IgD-negative memory B cell (primary cell): Measurements from ENCODE around the gene ROR2. TPM values are rescaled to one million over a fixed set of nuclear protein-coding genes. Genes with fewer than 3 reads are reported as not detected.

Experiments
- H3K27ac Mint-ChIP-seq, 3 donors: one replicate each; pipeline ENCODE4 v1.8.0; 2020 to 2022; ENCODE audit warnings: mild to moderate bottlenecking in 3 of 3, mixed read lengths in 3 of 3, moderate library complexity in 1 of 3
- H3K27me3 Mint-ChIP-seq: one replicate; pipeline ENCODE4 v1.8.0; 2021; ENCODE audit warnings: mixed read lengths
- H3K36me3 Mint-ChIP-seq: one replicate; pipeline ENCODE4 v1.8.0; 2020; ENCODE audit warnings: mild to moderate bottlenecking, mixed read lengths
- H3K4me1 Mint-ChIP-seq, 3 donors: one replicate each; pipeline ENCODE4 v1.8.0; 2020 to 2022; ENCODE audit warnings: mixed read lengths in 3 of 3, mild to moderate bottlenecking in 1 of 3
- H3K4me3 Mint-ChIP-seq, 4 donors: one replicate each; pipeline ENCODE4 v1.8.0; 2020 to 2022; ENCODE audit warnings: mild to moderate bottlenecking in 4 of 4, mixed read lengths in 4 of 4, moderate library complexity in 3 of 4
- H3K9me3 Mint-ChIP-seq, 3 donors: one replicate each; pipeline ENCODE4 v1.8.0; 2020 to 2021; ENCODE audit warnings: mixed read lengths in 3 of 3, mild to moderate bottlenecking in 1 of 3
- polyA plus RNA-seq: library from polyadenylated mRNA; unstranded; fragments of 300-500 nt; fragmentation: Illumina TruSeq; gene quantifications from one replicate; pipeline ENCODE4 v1.2.3, GENCODE V29; 2021

The ROR2 gene
- polyA plus RNA-seq, 1 donor from 2014 or later, result not detected

DNA sequence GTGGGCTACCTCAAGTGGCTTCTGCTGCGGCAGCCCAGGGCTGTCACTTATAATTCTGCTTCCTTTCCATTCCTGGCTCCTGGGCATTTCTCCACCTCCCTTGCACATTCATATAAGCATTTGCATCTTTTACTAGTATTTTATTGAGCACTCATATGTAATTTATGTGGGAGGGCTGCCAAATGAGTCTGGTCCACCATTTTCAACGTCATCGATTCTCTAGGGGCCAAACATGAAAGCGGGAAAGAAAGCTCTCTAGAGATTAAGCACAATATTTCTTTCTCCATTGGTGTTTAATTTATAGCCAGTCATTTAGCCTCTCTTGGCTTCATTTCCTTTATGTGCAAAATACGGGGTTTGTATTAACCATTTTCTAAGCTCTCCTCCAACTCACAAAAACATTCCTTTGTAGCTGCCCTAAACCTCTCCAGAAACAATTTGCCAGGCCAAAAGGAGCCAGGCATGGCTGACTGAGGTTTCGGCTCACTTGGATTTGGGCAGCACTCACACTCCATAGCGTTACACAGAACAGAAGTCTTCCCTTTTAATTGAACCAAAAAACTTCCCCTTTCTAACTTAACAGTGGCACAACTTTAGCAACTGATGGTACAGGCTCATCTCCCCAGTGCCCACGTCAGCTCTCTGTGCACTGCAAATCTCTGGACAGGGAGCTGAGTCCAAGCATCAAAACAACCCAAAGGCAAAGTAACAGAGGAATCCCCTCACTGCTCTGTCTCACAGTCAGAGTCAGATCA lies 183.5 kb downstream of the ROR2 start:
- Mint-ChIP-seq H3K27me3 (peaks cover 30% of the 10 kb centered on the region), H3K4me1 (no peaks in the 10 kb centered on the region), H3K9me3 (peaks cover 4 to 16% (median 8%) of the 10 kb centered on the region in 3 donors), H3K4me3 (no peak overlapping the region), H3K27ac (no peak overlapping the region), H3K36me3 (peaks cover 5% of the 10 kb centered on the region)

DNA sequence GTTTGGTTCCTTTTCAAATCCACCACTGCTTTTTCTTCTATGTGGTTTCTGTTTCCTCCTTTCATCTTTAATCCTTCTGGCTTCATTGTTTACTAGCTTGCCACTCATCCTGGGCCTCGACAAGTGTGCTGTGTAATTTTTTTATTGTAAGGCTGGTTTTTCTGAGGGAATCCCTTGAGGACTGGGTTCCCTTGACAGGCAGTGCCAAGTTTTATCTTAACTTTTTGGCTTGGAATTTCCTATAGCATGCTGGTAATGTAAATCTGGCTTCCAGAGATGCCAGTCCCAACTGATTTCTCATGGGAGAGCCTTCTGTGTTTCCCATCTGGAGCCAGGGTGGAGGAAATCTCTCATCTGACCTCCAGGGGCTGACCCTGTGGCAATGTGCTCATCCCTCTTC lies 184.7 kb downstream of the ROR2 start:
- H3K27me3 Mint-ChIP-seq, result peaks cover 30% of the 10 kb centered on the region
- no peak overlapping the region for H3K4me3 Mint-ChIP-seq
- peaks cover 5% of the 10 kb centered on the region for H3K36me3 Mint-ChIP-seq
- no peaks in the 10 kb centered on the region for H3K4me1 Mint-ChIP-seq
- no peak overlapping the region for H3K27ac Mint-ChIP-seq
- peaks cover 4 to 18% (median 8%) of the 10 kb centered on the region in 3 donors for H3K9me3 Mint-ChIP-seq

GRCh38 chr9:91764661-91765060 lies 185.4 kb downstream of the ROR2 start:
- Mint-ChIP-seq H3K27me3 (peaks cover 27% of the 10 kb centered on the region), H3K4me1 (no peaks in the 10 kb centered on the region), H3K4me3 (no peak overlapping the region), H3K36me3 (peaks cover 5% of the 10 kb centered on the region), H3K27ac (no peak overlapping the region), H3K9me3 (peaks cover 4 to 18% (median 8%) of the 10 kb centered on the region in 3 donors)

DNA sequence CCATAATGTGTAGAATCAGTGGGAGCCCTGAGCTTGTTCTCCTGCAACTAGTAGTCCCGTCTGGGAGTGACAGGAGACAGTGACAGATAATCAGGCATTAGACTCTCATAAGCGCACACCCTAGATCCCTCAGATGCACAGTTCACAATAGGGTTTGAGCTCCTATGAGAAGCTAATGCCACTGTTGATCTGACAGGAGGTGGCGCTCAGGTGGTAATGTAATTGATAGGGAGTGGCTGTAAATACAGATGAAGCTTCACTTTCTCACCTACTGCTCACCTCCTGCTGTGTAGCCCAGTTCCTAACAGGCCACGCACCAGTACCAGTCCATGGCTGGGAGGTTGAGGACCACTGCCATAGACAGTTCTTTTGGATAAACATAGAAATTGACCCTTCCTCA lies 188.7 kb downstream of the ROR2 start:
- peaks cover 0 to 5% (median 3%) of the 10 kb centered on the region in 3 donors for H3K4me1 Mint-ChIP-seq
- no peak overlapping the region for H3K27ac Mint-ChIP-seq
- peaks cover 5% of the 10 kb centered on the region for H3K36me3 Mint-ChIP-seq
- H3K27me3 Mint-ChIP-seq, result peaks cover 12% of the 10 kb centered on the region
- no peak overlapping the region for H3K4me3 Mint-ChIP-seq
- peaks cover 4 to 18% (median 9%) of the 10 kb centered on the region in 3 donors for H3K9me3 Mint-ChIP-seq

GRCh38 chr9:91760906-91761305 lies 189.1 kb downstream of the ROR2 start:
- Mint-ChIP-seq H3K4me3 (no peak overlapping the region), H3K27ac (no peak overlapping the region), H3K36me3 (peaks cover 5% of the 10 kb centered on the region), H3K4me1 (peaks cover 0 to 5% (median 3%) of the 10 kb centered on the region in 3 donors), H3K9me3 (peaks cover 4 to 18% (median 9%) of the 10 kb centered on the region in 3 donors), H3K27me3 (peaks cover 8% of the 10 kb centered on the region)

- peaks cover 3% of the 10 kb centered on the region for H3K27me3 Mint-ChIP-seq
- peaks cover 0 to 5% (median 3%) of the 10 kb centered on the region in 3 donors for H3K4me1 Mint-ChIP-seq
- H3K27ac Mint-ChIP-seq, result peak overlapping the region in 1 of 3 donors; percentile 60
- H3K9me3 Mint-ChIP-seq, result peaks cover 1 to 8% (median 4%) of the 10 kb centered on the region in 3 donors
- H3K4me3 Mint-ChIP-seq, result peak overlapping the region in 1 of 4 donors; percentile 59
- H3K36me3 Mint-ChIP-seq, result peaks cover 5% of the 10 kb centered on the region
Measured at GRCh38 chr9:91758491-91758981, 191.5 kb downstream of the ROR2 start.

DNA sequence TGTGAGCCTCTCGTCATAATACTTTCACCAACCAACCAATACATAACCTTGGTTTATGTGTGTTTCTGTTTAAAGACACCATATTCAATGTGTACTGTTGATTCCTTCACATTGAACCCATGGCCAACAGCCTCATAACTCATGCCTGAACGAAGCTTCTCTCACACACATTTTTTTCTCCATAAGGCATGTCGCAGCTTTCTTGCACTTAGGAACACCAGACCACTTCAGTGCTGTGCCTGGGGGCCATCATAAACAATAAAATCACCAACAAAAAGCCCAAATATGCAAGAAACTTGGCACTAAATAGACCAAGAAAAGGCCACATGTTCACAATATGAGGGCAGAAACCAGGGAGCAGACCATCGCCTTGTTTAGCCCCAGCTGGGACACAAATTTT lies 192.2 kb downstream of the ROR2 start:
- Mint-ChIP-seq H3K27me3 (peaks cover 3% of the 10 kb centered on the region), H3K9me3 (peaks cover 1 to 8% (median 4%) of the 10 kb centered on the region in 3 donors), H3K36me3 (peaks cover 5% of the 10 kb centered on the region), H3K27ac (no peak overlapping the region), H3K4me3 (no peak overlapping the region), H3K4me1 (peaks cover 0 to 5% (median 3%) of the 10 kb centered on the region in 3 donors)

- H3K36me3 Mint-ChIP-seq, result no peaks in the 10 kb centered on the region
- H3K9me3 Mint-ChIP-seq, result peaks cover 0 to 1% (median under 1%) of the 10 kb centered on the region in 3 donors
- no peak overlapping the region for H3K27ac Mint-ChIP-seq
- peaks cover 0 to 5% (median 3%) of the 10 kb centered on the region in 3 donors for H3K4me1 Mint-ChIP-seq
- peaks cover 3% of the 10 kb centered on the region for H3K27me3 Mint-ChIP-seq
- H3K4me3 Mint-ChIP-seq, result no peak overlapping the region
Measured at GRCh38 chr9:91756510-91756780, 193.6 kb downstream of the ROR2 start.

DNA sequence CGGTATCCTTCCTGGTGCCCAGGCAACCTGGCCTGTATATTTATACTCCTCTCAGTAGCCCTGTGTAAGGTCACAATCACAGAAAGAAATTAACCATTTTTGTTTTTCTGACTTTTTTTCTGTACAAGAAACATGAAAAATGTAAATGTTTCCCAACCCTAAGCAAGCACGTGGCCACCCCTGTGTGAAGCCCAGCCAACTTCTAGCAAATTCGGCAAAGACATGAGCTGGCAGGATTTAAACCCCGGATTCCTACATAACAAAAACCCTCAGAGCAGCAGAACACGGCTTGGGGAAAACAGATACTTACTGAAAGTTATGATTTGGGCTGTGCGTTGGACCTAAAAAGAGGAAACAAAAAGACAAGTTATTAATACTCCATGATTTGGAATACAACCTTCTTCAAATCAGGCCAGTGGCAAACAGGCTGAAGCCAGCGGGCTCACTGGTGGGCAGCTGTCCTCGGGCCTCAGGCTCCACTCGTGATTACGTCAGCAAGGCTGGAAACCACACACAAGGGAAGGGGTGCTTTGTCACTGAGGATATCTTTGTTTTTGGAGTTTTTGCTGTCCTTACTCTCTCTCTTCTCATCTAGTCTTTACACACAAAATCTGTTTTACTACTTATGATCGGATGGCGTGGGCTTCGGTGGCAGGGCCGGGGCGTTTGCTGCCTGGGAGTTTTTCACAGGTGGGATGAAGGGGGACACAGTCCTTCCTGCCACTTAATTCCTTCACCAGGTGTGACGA lies 194.1 kb downstream of the ROR2 start:
- Mint-ChIP-seq H3K9me3 (peaks cover 0 to 1% (median 0%) of the 10 kb centered on the region in 3 donors), H3K4me1 (peaks cover 0 to 5% (median 3%) of the 10 kb centered on the region in 3 donors), H3K36me3 (no peaks in the 10 kb centered on the region), H3K27me3 (peaks cover 3% of the 10 kb centered on the region), H3K27ac (peak overlapping the region in 1 of 3 donors; percentile 21), H3K4me3 (no peak overlapping the region)

- peak overlapping the region in 1 of 3 donors; percentile 26 for H3K27ac Mint-ChIP-seq
- H3K4me1 Mint-ChIP-seq, result peaks cover 0 to 4% (median 3%) of the 10 kb centered on the region in 3 donors
- peaks cover 5% of the 10 kb centered on the region for H3K27me3 Mint-ChIP-seq
- H3K4me3 Mint-ChIP-seq, result no peak overlapping the region
- peaks cover 5% of the 10 kb centered on the region for H3K36me3 Mint-ChIP-seq
- H3K9me3 Mint-ChIP-seq, result peaks cover 0 to 1% (median 0%) of the 10 kb centered on the region in 3 donors
Measured at GRCh38 chr9:91753711-91754110, 196.3 kb downstream of the ROR2 start.

DNA sequence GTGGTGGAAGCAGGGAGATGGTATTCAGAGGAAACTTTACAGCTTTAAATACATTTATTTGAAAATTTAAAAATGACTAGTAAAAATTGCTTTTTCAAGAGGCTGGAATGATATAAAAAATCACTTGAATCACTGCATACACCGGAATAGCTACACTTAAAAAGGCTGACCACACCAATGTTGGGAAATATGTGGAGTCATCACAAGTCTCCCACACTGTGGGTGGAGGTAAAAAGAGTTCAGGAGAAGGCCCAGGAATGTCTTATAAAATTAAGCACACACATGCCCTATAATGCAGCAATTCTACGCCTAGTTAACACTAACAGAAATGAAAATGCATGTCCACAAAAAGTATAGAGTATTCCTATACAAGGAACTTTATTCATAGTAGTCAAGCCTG lies 198.1 kb downstream of the ROR2 start:
- H3K36me3 Mint-ChIP-seq, result peaks cover 5% of the 10 kb centered on the region
- H3K27me3 Mint-ChIP-seq, result peaks cover 2% of the 10 kb centered on the region
- no peak overlapping the region for H3K4me3 Mint-ChIP-seq
- H3K9me3 Mint-ChIP-seq, result no peaks in the 10 kb centered on the region
- H3K4me1 Mint-ChIP-seq, result no peaks in the 10 kb centered on the region
- no peak overlapping the region for H3K27ac Mint-ChIP-seq

DNA sequence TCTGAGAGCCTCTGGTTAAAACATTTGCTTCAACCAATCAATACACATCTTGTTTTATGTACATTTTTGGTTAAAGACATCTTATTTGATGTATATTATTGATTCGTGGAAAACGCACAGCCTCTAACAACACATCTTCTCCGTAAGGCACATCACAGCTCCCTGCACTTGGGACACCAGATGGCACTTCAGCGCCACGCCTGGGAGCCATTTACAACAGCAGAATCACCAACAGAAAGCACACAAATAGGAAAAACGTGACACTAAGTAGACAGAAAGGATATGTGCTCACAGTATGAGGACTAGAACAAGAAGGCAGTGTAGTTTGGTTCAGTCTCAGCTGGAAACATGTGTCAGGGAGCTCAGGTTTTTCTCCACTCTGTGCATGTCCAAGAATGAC lies 199.7 kb downstream of the ROR2 start:
- peaks cover 3% of the 10 kb centered on the region for H3K27me3 Mint-ChIP-seq
- H3K4me3 Mint-ChIP-seq, result no peak overlapping the region
- peaks cover 5% of the 10 kb centered on the region for H3K36me3 Mint-ChIP-seq
- H3K4me1 Mint-ChIP-seq, result no peaks in the 10 kb centered on the region
- no peaks in the 10 kb centered on the region for H3K9me3 Mint-ChIP-seq
- no peak overlapping the region for H3K27ac Mint-ChIP-seq

DNA sequence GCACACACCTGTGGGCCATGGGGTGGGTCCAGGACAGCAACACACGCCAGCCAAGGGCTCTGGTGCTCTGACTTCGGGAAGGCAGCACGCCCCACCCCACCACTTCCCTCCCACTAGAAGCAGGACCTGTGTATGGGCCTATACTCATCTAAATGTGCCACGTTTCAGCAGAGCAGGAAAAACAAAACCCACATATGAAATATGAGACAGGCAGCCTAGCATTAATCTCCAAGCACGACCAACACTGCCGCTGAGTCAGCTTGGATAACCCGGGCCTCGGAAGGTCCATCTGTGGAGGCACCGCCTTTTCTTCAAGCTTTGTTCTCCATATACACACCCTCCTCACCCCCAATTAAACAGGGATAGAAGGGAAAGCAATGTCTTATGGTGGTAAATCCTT lies 203.1 kb downstream of the ROR2 start:
- Mint-ChIP-seq H3K4me3 (no peak overlapping the region), H3K36me3 (peaks cover 6% of the 10 kb centered on the region), H3K4me1 (no peaks in the 10 kb centered on the region), H3K9me3 (peaks cover 0 to 2% (median 0%) of the 10 kb centered on the region in 3 donors), H3K27me3 (peaks cover 8% of the 10 kb centered on the region), H3K27ac (no peak overlapping the region)

GRCh38 chr9:91746357-91746756 lies 203.7 kb downstream of the ROR2 start:
- Mint-ChIP-seq H3K4me3 (no peak overlapping the region), H3K9me3 (peaks cover 0 to 2% (median 0%) of the 10 kb centered on the region in 3 donors), H3K36me3 (peaks cover 6% of the 10 kb centered on the region), H3K4me1 (no peaks in the 10 kb centered on the region), H3K27ac (no peak overlapping the region), H3K27me3 (peaks cover 8% of the 10 kb centered on the region)

DNA sequence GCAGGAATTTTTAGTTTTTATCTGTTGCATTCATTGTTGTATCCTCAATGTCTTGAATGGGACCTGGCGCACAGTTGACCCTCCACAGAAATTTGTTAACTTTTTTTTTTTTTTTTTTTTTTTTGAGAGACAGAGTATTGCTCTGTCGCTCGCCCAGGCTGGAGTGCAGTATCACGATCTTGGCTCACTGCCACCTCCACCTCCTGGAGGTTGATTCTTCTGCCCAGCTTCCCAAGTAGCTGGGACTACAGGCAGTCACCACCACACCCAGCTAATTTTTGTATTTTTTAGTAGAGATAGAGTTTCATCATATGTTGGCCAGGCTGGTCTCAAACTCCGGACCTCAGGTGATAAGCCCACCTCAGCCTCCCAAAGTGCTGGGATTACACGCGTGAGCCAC lies 205.9 kb downstream of the ROR2 start:
- Mint-ChIP-seq H3K27me3 (peaks cover 6% of the 10 kb centered on the region), H3K9me3 (peaks cover 0 to 2% (median 0%) of the 10 kb centered on the region in 3 donors)

More for the DNA sequence above, 205.9 kb downstream of the ROR2 start:
- Mint-ChIP-seq H3K36me3 (peaks cover 4% of the 10 kb centered on the region), H3K4me1 (peaks cover 0 to 2% (median 0%) of the 10 kb centered on the region in 3 donors), H3K27ac (no peak overlapping the region), H3K4me3 (no peak overlapping the region)
